IMR-90 (cell line): ENCODE results near the gene DNAI2. TPM values are rescaled to one million over a fixed set of nuclear protein-coding genes. Genes with fewer than 3 reads are reported as not detected.

Source experiments
- ATAC-seq: fragments of 200-7000 bp; cut with Tn5 transposase; 2 replicates; pipeline ENCODE4 v1.9.1; 2020; ENCODE audit warnings: low read depth, mild to moderate bottlenecking, moderate library complexity
- BruUV-seq: library from RNA; stranded (reverse); fragments of 400-500 nt; replicated peaks from 2 replicates; lab custom pipeline; 2021; lab: Mats Ljungman, UMichigan
- CTCF ChIA-PET: fragments of 300-600 bp; formaldehyde crosslinking; extraction: SDS; loops from one replicate; lab custom pipeline; 2021; ENCODE audit warnings: antibody characterized with exemption; lab: Yijun Ruan, JAX
- POLR2A ChIA-PET: fragments of 300-600 bp; sonication (Branson Sonifier 250); formaldehyde crosslinking; loops from one replicate; lab custom pipeline; 2022; ENCODE audit warnings: antibody characterized with exemption; ENCODE audit not compliant: unreplicated experiment; lab: Charles Lee
- DNase-seq: peaks from one replicate; pipeline ENCODE4 v3.0.0; 2013
- H2AFZ ChIP-seq: replicated peaks from 2 replicates; pipeline ENCODE3; 2013; ENCODE audit warnings: low read length, mild to moderate bottlenecking; ENCODE audit not compliant: poor library complexity
- H2AK5ac ChIP-seq: 2 replicates; pipeline ENCODE4 v1.6.1; 2013; ENCODE audit warnings: low read depth, low read length, inconsistent platforms
- H2AK9ac ChIP-seq: replicated peaks from 2 replicates; pipeline ENCODE3; 2013; ENCODE audit warnings: mild to moderate bottlenecking, low read depth, low read length, moderate library complexity; ENCODE audit not compliant: poor library complexity
- H2BK120ac ChIP-seq: 2 replicates; pipeline ENCODE4 v1.6.1; 2013; ENCODE audit warnings: low read depth, low read length, inconsistent platforms
- H2BK15ac ChIP-seq: 3 replicates; pipeline ENCODE4 v1.6.1; 2013; ENCODE audit warnings: low read depth, low read length, inconsistent platforms
- H2BK20ac ChIP-seq: 2 replicates; pipeline ENCODE4 v1.6.1; 2013; ENCODE audit warnings: low read depth, mild to moderate bottlenecking, inconsistent platforms, low read length, moderate library complexity
- H2BK5ac ChIP-seq: 2 replicates; pipeline ENCODE4 v1.6.1; 2013; ENCODE audit warnings: mild to moderate bottlenecking, low read depth, low read length, inconsistent platforms; ENCODE audit not compliant: poor library complexity, severe bottlenecking
- H3K14ac ChIP-seq: replicated peaks from 2 replicates; pipeline ENCODE4 v1.6.1; 2013; ENCODE audit warnings: low read depth, low read length, inconsistent platforms
- H3K18ac ChIP-seq: 2 replicates; pipeline ENCODE4 v1.6.1; 2013; ENCODE audit warnings: low read depth, low read length, control low read depth
- H3K23ac ChIP-seq: 2 replicates; pipeline ENCODE4 v1.6.1; 2013; ENCODE audit warnings: low read depth, low read length, inconsistent platforms
- H3K27ac ChIP-seq: 2 replicates; pipeline ENCODE4 v1.5.1; 2013; ENCODE audit warnings: mild to moderate bottlenecking, control low read depth, low read length; ENCODE audit not compliant: insufficient read depth
- H3K27me3 ChIP-seq: 2 replicates; pipeline ENCODE4 v1.6.1; 2013; ENCODE audit warnings: low read length; ENCODE audit not compliant: control insufficient read depth, insufficient read depth
- H3K36me3 ChIP-seq: 2 replicates; pipeline ENCODE4 v1.6.1; 2013; ENCODE audit warnings: low read length, mixed read lengths; ENCODE audit not compliant: control insufficient read depth, insufficient read depth
- H3K4ac ChIP-seq: 2 replicates; pipeline ENCODE4 v1.6.1; 2013; ENCODE audit warnings: low read depth, low read length, inconsistent platforms
- H3K4me1 ChIP-seq: 2 replicates; pipeline ENCODE4 v1.6.1; 2013; ENCODE audit warnings: low read length, mixed read lengths; ENCODE audit not compliant: control insufficient read depth, insufficient read depth
- H3K4me2 ChIP-seq: 2 replicates; pipeline ENCODE4 v1.6.1; 2013; ENCODE audit warnings: low read depth, mild to moderate bottlenecking, control low read depth, low read length, moderate library complexity
- H3K4me3 ChIP-seq: 2 replicates; pipeline ENCODE4 v1.5.1; 2013; ENCODE audit warnings: low read depth, mild to moderate bottlenecking, control low read depth, low read length, moderate library complexity; ENCODE audit not compliant: insufficient read depth
- H3K56ac ChIP-seq: 2 replicates; pipeline ENCODE4 v1.6.1; 2013; ENCODE audit warnings: low read length, inconsistent platforms; ENCODE audit not compliant: insufficient read depth; ENCODE audit errors: extremely low read depth
- H3K79me1 ChIP-seq, 2 experiments: 2 replicates each; pipeline ENCODE4 v1.6.1; 2013; ENCODE audit warnings: low read length in 2 of 2, inconsistent platforms in 1 of 2, low read depth in 1 of 2
- H3K9ac ChIP-seq: 2 replicates; pipeline ENCODE4 v1.6.1; 2013; ENCODE audit warnings: low read depth, low read length, control low read depth
- H3K9me1 ChIP-seq: 2 replicates; pipeline ENCODE4 v1.6.1; 2013; ENCODE audit warnings: low read length, inconsistent platforms; ENCODE audit not compliant: insufficient read depth
- H3K9me3 ChIP-seq: 2 replicates; pipeline ENCODE4 v1.6.1; 2013; ENCODE audit warnings: low read length; ENCODE audit not compliant: control insufficient read depth, insufficient read depth
- H4K20me1 ChIP-seq: 2 replicates; pipeline ENCODE4 v1.6.1; 2013; ENCODE audit warnings: low read length, inconsistent platforms; ENCODE audit not compliant: insufficient read depth
- H4K5ac ChIP-seq: 2 replicates; pipeline ENCODE4 v1.6.1; 2013; ENCODE audit warnings: mild to moderate bottlenecking, low read depth, low read length, control low read depth
- H4K8ac ChIP-seq, 2 experiments: 2 replicates each; pipeline ENCODE4 v1.6.1; 2013; ENCODE audit warnings: low read depth in 2 of 2, low read length in 2 of 2, control low read depth in 1 of 2, inconsistent platforms in 1 of 2
- H4K91ac ChIP-seq: 2 replicates; pipeline ENCODE4 v1.6.1; 2013; ENCODE audit warnings: low read depth, low read length, inconsistent platforms; ENCODE audit not compliant: insufficient read depth
- ELK1 ChIP-seq: fragments of 150-350 bp; IDR thresholded peaks from 2 replicates; pipeline ENCODE4 v1.6.1; 2016; ENCODE audit warnings: low read depth, mild to moderate bottlenecking, low read length, moderate library complexity, borderline replicate concordance
- POLR2A ChIP-seq: IDR thresholded peaks from 2 replicates; pipeline ENCODE4 v1.6.1; 2012; ENCODE audit warnings: mild to moderate bottlenecking, low read depth, low read length
- RCOR1 ChIP-seq: IDR thresholded peaks from 2 replicates; pipeline ENCODE4 v1.6.1; 2012; ENCODE audit warnings: mild to moderate bottlenecking, low read length, improper control_type of control experiment; ENCODE audit not compliant: insufficient replicate concordance
- RFX5 ChIP-seq: IDR thresholded peaks from 2 replicates; pipeline ENCODE4 v1.8.0; 2012; ENCODE audit warnings: low read depth, mild to moderate bottlenecking, low read length, moderate library complexity
- SMC3 ChIP-seq: fragments of 150-350 bp; IDR thresholded peaks from 2 replicates; pipeline ENCODE4 v1.6.1; 2016; ENCODE audit warnings: low read depth, mild to moderate bottlenecking, antibody characterized with exemption, low read length, moderate library complexity
- WGBS, 2 experiments: methylation state at CpG; one replicate each; pipeline versions ENCODE4 v1.1.5 to v1.1.7; 2013; ENCODE audit warnings: missing lambda C conversion rate in 2 of 2; ENCODE audit not compliant: insufficient read length in 1 of 2; ENCODE audit errors: extremely low coverage in 2 of 2; 5-methylcytosine and 5-hydroxymethylcytosine counted together
- dilution Hi-C: fragments of 300-500 bp; cut with HindIII; formaldehyde crosslinking; loops from one replicate; pipeline ENCODE4 v1.14.3; 2018; ENCODE audit warnings: low sequenced_read_pairs; ENCODE audit not compliant: unreplicated experiment
- in situ Hi-C: fragments of 300-500 bp; cut with MboI; formaldehyde crosslinking; loops from 3 replicates; pipeline ENCODE4 v1.14.3; 2019; ENCODE audit warnings: low sequenced_read_pairs, inconsistent platforms, mixed read lengths
- intact Hi-C: fragments of 100-400 bp; cut with micrococcal nuclease; formaldehyde crosslinking; loops from 2 replicates; pipeline ENCODE4 v1.10.0; 2022
- polyA plus RNA-seq, 3 experiments: library from polyadenylated mRNA; depleted of rRNA; stranded (reverse); fragments of >200 nt; gene quantifications; 2 replicates each; pipeline ENCODE4 v1.2.3, GENCODE V29; 2012; ENCODE audit warnings: low replicate concordance in 1 of 3
- total RNA-seq: library from RNA; depleted of rRNA; stranded (reverse); fragments of >200 nt; gene quantifications from 2 replicates; pipeline ENCODE4 v1.2.3, GENCODE V29; 2012

The DNAI2 gene
- total and polyA plus RNA-seq, 2 of the 4 experiments (the other 2 are of a cell fraction): not detected

- Histone ChIP-seq H2AFZ (no peak overlapping the region), H3K27ac (no peak overlapping the region), H4K8ac (no peak overlapping the region), H2BK15ac (no peak overlapping the region), H2BK20ac (no peak overlapping the region), H3K4ac (no peak overlapping the region), H3K14ac (no peak overlapping the region), H3K56ac (no peak overlapping the region), H4K20me1 (no peaks in the 10 kb centered on the region), H3K79me1 (no peaks in the 10 kb centered on the region), H2AK5ac (no peak overlapping the region), H3K4me3 (no peak overlapping the region), H3K4me2 (no peak overlapping the region), H2AK9ac (no peak overlapping the region), H2BK5ac (no peak overlapping the region), H3K9me3 (no peaks in the 10 kb centered on the region), H2BK120ac (no peak overlapping the region), H4K91ac (no peak overlapping the region), H3K23ac (no peak overlapping the region), H3K27me3 (peaks cover 11% of the 10 kb centered on the region; the same call in 1 of the 2 replicates), H3K9ac (no peak overlapping the region), H4K5ac (no peak overlapping the region), H3K18ac (no peak overlapping the region), H3K36me3 (no peaks in the 10 kb centered on the region), H3K9me1 (no peaks in the 10 kb centered on the region), H3K4me1 (no peaks in the 10 kb centered on the region)
- TF ChIP-seq ELK1: no peak
- TF ChIP-seq POLR2A: no peak
- TF ChIP-seq RCOR1: no peak
- TF ChIP-seq SMC3: no peak
- TF ChIP-seq RFX5: no peak
- intact Hi-C loops: loop anchor here (5.0 kb wide), 1 partner anchor 153 kb away; no protein-coding TSS in a partner anchor
- in situ Hi-C loops: no loop called here
- CTCF ChIA-PET: interaction anchor here (0.6 kb wide), 1 partner anchor 8 kb away, joined by 3 read pairs; no protein-coding TSS in a partner anchor
- POLR2A ChIA-PET: no interaction called here
- 80% methylated on average over 15 of the region's 22 CpGs; no CpG with 5 or more reads in 1 of the 2 experiments for WGBS, 2 experiments
- DNase-seq: no peak
- no peak for ATAC-seq
- dilution Hi-C loops: no loop called here
- BruUV-seq: no TSS peak
Measured at GRCh38 chr17:74359916-74360315, 85.9 kb downstream of the DNAI2 start.
